Measurements from ENCODE around the gene MLYCD.
A peak's percentile ranks its signal among the peaks of the same experiment; 100 is the strongest.

The MLYCD gene

DNA sequence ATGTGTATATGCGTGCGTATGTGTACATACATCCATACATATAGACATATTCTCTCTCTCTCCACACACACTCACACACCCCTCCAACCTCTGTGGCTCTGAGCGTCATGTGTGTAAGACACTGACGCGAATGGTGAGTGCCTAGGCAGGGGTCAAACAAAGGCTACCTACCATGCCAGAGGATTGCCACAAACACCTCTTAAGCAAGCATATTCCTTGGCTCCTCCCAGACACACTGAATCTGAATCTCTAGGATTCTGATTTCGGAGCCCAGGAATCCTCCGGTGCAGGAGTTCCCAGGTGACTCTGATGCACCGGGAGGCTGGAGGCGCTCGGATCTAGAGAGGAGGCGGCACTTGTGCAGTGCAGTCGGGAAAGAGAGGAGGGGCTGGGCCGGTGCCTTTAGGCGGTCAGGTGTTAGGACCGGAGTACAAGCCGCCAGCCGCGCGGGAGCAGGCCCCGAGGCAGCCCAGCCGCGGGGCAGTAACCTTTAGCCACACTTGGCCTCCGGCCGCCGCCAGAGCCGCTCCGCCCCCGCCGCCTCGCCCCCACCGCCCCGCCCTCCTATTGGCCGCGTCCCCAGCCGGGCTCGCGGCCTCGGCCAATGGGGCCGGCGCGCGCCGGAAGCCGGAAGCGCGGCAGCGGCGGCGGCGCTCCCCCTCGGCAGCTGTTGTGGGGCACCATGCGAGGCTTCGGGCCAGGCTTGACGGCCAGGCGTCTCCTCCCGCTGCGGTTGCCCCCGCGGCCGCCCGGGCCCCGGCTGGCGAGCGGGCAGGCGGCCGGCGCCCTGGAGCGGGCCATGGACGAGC is at the start of gene MLYCD:
Gene MLYCD, plus strand, starts transcription at position 653 of the 809 bp plus-strand sequence. Its CDS starts 30 bp downstream, at position 683.
- DNase-seq (ENCODE audit: low read depth in 2 of 3, low spot score in 1 of 3) = peak; percentile 30 to 65 (median 33)

DNA sequence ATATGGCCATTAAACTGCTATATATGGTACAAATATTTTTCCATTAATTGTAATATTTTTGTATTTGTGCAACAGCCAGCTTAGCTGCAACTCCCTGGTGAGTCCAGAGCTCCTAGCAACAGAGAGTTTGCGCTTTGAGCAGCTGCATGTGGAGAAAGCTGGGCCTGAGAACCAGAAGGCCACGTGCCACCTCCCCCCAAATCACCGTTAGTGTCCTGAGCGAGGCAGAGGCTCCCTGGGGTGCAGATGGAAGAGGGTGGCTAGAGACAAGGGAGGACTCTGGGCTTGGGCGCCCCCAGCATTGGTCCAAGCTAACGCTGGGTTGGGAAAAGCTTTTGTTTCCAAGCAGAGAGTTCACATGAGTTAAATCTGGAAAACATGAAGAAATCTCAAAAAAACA is 49.5 kb upstream of the MLYCD start:
- no peak for DNase-seq (ENCODE audit: low read depth in 2 of 3, low spot score in 1 of 3)

DNA sequence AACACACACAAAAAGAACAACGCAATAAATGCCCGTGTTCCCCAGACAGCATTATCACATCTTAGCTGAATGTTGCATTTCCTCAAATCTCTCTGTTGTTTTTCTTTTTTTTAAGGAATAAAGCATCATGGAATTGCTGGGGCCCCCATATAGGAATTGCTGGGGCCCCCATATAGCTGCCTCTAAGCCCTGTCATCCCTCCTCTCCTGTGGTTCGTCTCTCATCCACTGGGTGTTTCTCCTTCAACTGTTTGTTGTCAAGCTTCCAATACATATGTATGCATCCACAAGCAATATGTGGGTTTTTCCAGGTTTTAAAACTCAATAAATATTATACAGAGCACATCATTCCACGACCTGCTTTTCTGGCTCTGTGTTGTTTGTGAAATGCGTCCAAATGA is 48.0 kb upstream of the MLYCD start:
- DNase-seq (ENCODE audit: low read depth in 2 of 3, low spot score in 1 of 3) = no peak

DNA sequence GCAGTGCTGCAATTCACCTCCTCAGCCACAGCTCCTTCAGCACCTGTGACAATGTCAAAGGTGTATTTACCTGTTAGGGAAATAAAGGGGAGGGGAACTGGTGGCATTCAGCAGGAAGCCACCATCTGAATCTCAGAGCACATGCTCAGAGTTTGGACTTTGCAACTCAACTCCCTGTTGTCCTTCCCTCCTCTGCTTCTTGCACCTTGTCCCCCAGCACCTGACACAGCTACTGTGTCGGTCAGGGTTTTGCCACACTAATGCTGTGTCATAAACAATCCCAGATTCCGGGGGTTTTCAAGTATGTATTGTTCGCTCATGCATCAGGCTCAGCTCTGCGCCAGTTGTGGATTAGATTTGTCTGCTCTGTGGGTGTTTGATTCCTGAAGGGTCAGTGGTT is 47.4 kb upstream of the MLYCD start:
- DNase-seq (ENCODE audit: low read depth in 2 of 3, low spot score in 1 of 3) = no peak

DNA sequence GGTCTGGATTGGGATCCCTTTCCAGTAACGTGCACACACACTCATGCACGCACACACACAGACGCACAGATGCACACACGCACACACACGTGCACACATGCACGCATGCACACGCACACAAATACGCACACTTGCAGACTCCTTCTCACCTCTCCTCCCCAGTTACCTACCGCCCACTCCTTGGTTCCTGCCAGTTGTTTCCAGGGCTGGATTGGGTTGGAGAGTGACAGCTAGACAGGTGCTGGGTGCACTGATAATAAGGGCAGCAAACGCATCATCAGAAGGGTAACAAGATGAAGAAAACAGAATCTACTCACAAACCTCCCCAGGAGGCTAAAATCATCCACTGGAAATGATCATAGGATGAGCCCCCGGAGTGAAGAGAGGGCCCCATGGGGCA is 46.1 kb upstream of the MLYCD start:
- DNase-seq (ENCODE audit: low read depth in 2 of 3, low spot score in 1 of 3) = no peak

DNA sequence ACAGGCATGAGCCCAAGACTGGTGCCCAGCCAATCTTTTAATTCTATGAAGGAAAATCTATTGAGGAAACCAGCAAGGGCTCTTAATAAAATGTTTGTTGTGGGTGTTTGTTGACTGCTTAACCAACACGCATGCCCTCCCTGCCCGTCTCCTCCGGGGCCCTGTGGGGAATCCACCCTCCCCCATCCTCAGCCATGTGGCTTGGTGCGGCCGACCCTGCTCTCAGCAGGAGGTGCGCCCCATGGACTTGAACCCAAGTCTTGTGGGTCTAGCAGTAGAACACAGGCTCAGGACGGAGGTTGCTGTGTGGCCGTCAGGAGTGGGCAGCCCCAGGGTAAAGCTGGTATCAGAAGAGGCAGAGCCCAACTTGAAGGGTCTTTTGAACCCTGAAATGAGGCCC is 45.1 kb upstream of the MLYCD start:
- no peak for DNase-seq (ENCODE audit: low read depth in 2 of 3, low spot score in 1 of 3)

- no peak for DNase-seq (ENCODE audit: low read depth in 2 of 3, low spot score in 1 of 3)
Measured at GRCh38 chr16:83854420-83854819, 44.5 kb upstream of the MLYCD start.

DNA sequence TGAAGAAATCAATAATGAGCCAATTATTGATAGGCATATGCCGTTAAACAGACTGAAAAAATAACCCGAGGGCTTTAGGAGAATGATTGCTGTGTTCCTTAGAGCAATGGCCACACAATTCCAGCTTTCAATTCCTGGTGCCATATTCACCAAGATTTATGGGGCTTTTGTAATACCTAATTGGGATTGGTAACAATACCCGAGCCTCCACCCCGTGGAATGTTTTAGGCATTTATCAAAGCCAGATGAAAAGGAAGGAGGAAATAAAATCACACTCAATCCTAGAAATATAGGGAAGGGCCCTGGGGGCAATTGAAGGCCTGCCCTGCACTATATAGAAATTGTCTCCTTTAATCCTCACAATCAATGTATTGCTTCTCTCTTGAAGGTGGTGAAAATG is 42.1 kb upstream of the MLYCD start:
- DNase-seq (ENCODE audit: low read depth in 2 of 3, low spot score in 1 of 3) = no peak

GRCh38 chr16:83859265-83859664 is 39.6 kb upstream of the MLYCD start:
- DNase-seq (ENCODE audit: low read depth in 2 of 3, low spot score in 1 of 3) = no peak

DNA sequence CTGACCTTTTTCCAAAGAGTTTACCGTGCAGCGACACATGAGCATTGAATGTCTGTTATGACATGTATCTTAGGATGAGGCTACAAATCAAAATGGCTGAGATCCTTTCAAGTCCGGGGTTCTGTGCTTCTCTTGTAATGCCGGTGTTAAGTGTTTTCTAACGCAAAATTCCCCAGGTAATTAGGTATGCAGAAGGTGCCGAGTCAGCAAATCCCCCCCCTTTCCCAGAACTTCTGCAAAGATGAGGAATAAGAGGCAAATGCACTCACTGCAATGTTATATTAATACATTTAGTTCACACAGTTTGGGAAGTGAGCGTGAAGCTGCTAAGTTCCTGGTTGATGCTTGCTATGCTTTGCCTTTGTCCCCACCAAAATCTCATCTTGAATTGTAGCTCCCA is 36.3 kb upstream of the MLYCD start:
- DNase-seq (ENCODE audit: low read depth in 2 of 3, low spot score in 1 of 3) = no peak

- DNase-seq (ENCODE audit: low read depth in 2 of 3, low spot score in 1 of 3) = no peak
Measured at GRCh38 chr16:83863682-83864081, 35.2 kb upstream of the MLYCD start.

- no peak for DNase-seq (ENCODE audit: low read depth in 2 of 3, low spot score in 1 of 3)
Measured at GRCh38 chr16:83870830-83871229, 28.1 kb upstream of the MLYCD start.

DNA sequence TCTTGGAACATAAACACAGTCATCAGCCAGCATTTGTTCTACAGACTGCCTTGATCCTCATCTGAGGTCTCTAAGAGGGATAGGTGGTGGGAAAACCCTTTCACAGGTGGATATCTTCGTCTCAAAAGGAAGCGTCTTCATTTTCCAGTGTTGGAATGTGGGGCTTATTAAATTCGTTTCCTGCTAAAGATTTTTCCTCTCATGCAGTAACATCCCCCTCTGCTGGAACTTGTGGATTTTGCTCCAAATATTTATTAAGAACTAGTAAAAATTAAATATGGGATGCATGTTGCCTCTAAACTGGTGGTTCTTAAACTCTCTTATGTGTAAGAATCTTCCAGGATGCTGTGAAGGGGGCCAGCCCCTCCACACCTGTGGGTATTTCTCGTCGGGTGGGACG is 20.1 kb upstream of the MLYCD start:
- DNase-seq (ENCODE audit: low read depth in 2 of 3, low spot score in 1 of 3) = no peak

GRCh38 chr16:83882163-83882885 is 16.6 kb upstream of the MLYCD start:
- no peak for DNase-seq (ENCODE audit: low read depth in 2 of 3, low spot score in 1 of 3)

DNA sequence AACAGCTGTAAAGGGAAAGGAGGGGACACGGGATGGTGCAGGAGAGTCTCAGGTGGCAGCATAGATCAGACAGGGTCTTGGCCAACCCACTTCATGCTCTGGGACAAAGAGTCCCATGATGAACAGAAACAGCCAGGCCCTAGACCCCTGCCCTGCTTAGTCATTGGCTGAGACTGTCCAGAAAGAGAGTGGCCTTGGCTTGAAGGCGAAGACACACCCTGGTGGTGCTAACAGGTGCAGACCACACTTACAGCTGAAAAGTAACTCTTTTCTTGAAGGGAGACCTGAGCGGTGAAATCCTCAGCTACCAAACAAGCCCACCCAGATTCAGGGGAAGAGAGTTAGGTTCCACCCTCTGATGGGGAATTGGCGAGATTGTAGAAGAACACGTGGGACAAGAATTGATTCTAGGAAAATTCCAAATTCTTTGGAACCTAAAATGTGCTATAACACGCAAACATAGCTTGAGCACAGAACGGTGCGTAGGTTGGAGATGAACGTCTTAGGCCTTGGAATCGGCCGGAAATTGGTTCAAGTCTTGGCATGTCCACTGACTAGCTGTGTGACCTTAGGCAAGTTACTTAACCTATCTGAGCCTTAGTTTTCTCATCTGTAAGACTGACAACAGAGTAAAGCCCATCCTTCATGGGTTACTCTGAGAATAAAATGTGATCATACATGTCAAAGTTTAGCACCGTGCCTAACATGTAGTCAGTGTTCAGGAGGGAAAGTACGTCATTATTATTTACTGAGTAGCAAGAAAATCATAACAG is 12.5 kb upstream of the MLYCD start:
- DNase-seq (ENCODE audit: low read depth in 2 of 3, low spot score in 1 of 3) = no peak

GRCh38 chr16:83887080-83887479 is 11.8 kb upstream of the MLYCD start:
- DNase-seq (ENCODE audit: low read depth in 2 of 3, low spot score in 1 of 3) = no peak

DNA sequence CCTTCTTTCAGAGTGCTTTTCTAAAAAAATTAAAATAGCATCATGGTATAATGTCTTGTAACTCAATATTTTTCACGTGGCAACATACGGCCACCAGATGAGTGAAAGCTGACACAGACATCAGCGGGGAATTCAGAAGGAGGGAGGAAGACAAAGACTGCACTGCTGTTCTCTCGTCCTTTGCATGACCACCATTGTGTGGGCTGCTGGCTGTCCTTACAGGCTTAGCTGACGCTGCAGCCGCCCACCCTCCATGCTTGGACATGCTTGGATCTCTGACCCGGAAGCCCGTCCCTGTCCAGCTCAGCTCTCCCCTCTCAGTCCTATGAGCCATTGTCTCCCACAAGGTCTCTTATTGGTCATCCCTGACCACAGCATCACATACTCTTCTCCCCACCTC is 11.4 kb upstream of the MLYCD start:
- no peak for DNase-seq (ENCODE audit: low read depth in 2 of 3, low spot score in 1 of 3)

- DNase-seq (ENCODE audit: low read depth in 2 of 3, low spot score in 1 of 3) = no peak
Measured at GRCh38 chr16:83888672-83889044, 10.3 kb upstream of the MLYCD start.

DNA sequence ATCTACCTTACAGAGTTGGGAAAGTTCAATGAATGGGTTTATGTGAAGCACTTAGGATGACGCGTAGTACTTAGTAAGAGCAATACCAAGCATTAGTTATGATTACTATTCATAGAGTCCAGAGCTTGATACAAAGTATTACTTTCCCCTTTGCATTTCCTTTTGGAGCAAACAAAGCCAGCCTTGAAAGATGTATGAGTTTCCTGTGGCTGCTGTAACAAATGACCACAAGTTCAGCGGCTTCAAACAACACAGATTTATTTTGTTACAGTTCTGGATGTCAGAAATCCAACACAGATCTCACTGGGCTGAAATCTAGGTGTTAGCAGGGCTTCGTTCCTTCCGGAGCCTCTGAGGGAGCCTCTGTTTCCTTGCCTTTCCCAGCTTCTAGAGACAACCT is 8.6 kb upstream of the MLYCD start:
- DNase-seq (ENCODE audit: low read depth in 2 of 3, low spot score in 1 of 3) = no peak

- no peak for DNase-seq (ENCODE audit: low read depth in 2 of 3, low spot score in 1 of 3)
Measured at GRCh38 chr16:83891742-83892141, 7.2 kb upstream of the MLYCD start.

- no peak for DNase-seq (ENCODE audit: low read depth in 2 of 3, low spot score in 1 of 3)
Measured at GRCh38 chr16:83895243-83895642, 3.7 kb upstream of the MLYCD start.

GRCh38 chr16:83895942-83896341 is 3.0 kb upstream of the MLYCD start:
- DNase-seq (ENCODE audit: low read depth in 2 of 3, low spot score in 1 of 3) = no peak
